PC-9 (cell line): ENCODE measurements around the gene DAGLB. TPM values are rescaled to one million over a fixed set of nuclear protein-coding genes. Genes with fewer than 3 reads are reported as not detected.
"Not testable (repeated sequence)": the region's sequence is repeated elsewhere in the genome, so short reads cannot be mapped to it uniquely, and the experiment has no call there.

Experiments used
- BruUV-seq: library from RNA; stranded (reverse); fragments of 400-500 nt; replicated peaks from 2 replicates; lab custom pipeline; 2021; lab: Mats Ljungman, UMichigan
- CTCF ChIA-PET: fragments of 300-600 bp; sonication (Branson Sonifier 250); formaldehyde crosslinking; loops from one replicate; lab custom pipeline; 2022; ENCODE audit warnings: antibody characterized with exemption; lab: Charles Lee
- POLR2A ChIA-PET: fragments of 300-600 bp; sonication (Branson Sonifier 250); formaldehyde crosslinking; loops from one replicate; lab custom pipeline; 2022; ENCODE audit warnings: antibody characterized with exemption; ENCODE audit not compliant: unreplicated experiment; lab: Charles Lee
- DNase-seq, 2 experiments: peaks; one replicate each; pipeline versions ENCODE4 v3.0.0 to v3.0.0-alpha.2; 2015 to 2022; ENCODE audit warnings: mixed read lengths in 1 of 2
- H2AFZ ChIP-seq: fragments of 200-600 bp; sonication (generic); 2 replicates; pipeline ENCODE4 v1.8.1; 2017; ENCODE audit warnings: antibody characterized with exemption
- H3F3A ChIP-seq: fragments of 200-600 bp; sonication (generic); 2 replicates; pipeline ENCODE4 v1.8.1; 2017; ENCODE audit warnings: antibody characterized with exemption, mild to moderate bottlenecking, low read depth; ENCODE audit not compliant: insufficient read depth
- H3K27ac ChIP-seq: fragments of 200-600 bp; sonication (generic); 2 replicates; pipeline ENCODE4 v1.6.1; 2016; ENCODE audit warnings: mixed run types
- H3K27me3 ChIP-seq: fragments of 200-600 bp; sonication (generic); 2 replicates; pipeline ENCODE4 v1.6.1; 2016; ENCODE audit warnings: low read depth, mixed run types; ENCODE audit not compliant: insufficient read depth
- H3K36me3 ChIP-seq: fragments of 200-600 bp; sonication (generic); 2 replicates; pipeline ENCODE4 v1.6.1; 2016; ENCODE audit warnings: low read depth, mixed run types
- H3K4me1 ChIP-seq: fragments of 200-600 bp; sonication (generic); replicated peaks from 2 replicates; pipeline ENCODE4 v1.6.1; 2016; ENCODE audit warnings: mixed run types; ENCODE audit not compliant: insufficient read depth
- H3K4me2 ChIP-seq: fragments of 200-600 bp; sonication (generic); 2 replicates; pipeline ENCODE4 v1.6.1; 2017; ENCODE audit warnings: mixed run types
- H3K4me3 ChIP-seq: fragments of 200-600 bp; sonication (generic); 2 replicates; pipeline ENCODE4 v1.6.1; 2016; ENCODE audit warnings: mixed run types
- H3K79me2 ChIP-seq: fragments of 200-600 bp; sonication (generic); 2 replicates; pipeline ENCODE4 v1.6.1; 2017; ENCODE audit warnings: low read depth, mixed run types
- H3K9me2 ChIP-seq: fragments of 200-600 bp; sonication (generic); 2 replicates; pipeline ENCODE4 v1.8.1; 2017; ENCODE audit warnings: mild to moderate bottlenecking; ENCODE audit not compliant: insufficient read depth
- H3K9me3 ChIP-seq: fragments of 200-600 bp; sonication (generic); 2 replicates; pipeline ENCODE4 v1.8.1; 2016; ENCODE audit warnings: low read depth; ENCODE audit not compliant: insufficient read depth
- H4K20me1 ChIP-seq: fragments of 200-600 bp; sonication (generic); 2 replicates; pipeline ENCODE4 v1.8.1; 2017; ENCODE audit not compliant: insufficient read depth
- CTCF ChIP-seq: fragments of 200-600 bp; sonication (generic); conservative IDR thresholded peaks from 2 replicates; pipeline ENCODE4 v1.6.1; 2017; ENCODE audit warnings: mixed run types, antibody characterized with exemption, mild to moderate bottlenecking, moderate library complexity
- EZH2 ChIP-seq: fragments of 200-600 bp; sonication (generic); IDR thresholded peaks from 2 replicates; pipeline ENCODE4 v1.8.0; 2017; ENCODE audit warnings: antibody characterized with exemption, low read depth
- intact Hi-C: fragments of 100-400 bp; cut with micrococcal nuclease; formaldehyde crosslinking; loops from one replicate; pipeline ENCODE4 v1.10.0; 2022; ENCODE audit not compliant: unreplicated experiment
- total RNA-seq: library from RNA; stranded (reverse); gene quantifications from 2 replicates; pipeline ENCODE4 v1.2.3, GENCODE V29; 2021

The DAGLB gene
- total RNA-seq, 1 experiment from 2014 or later = 46.7 TPM

- ChIA-PET POLR2A (interaction anchor here (0.6 kb wide), 1 partner anchor 15 kb away, joined by 3 read pairs; no protein-coding TSS in a partner anchor), CTCF (interaction anchor here (0.6 kb wide), 1 partner anchor 19 kb away, joined by 12 read pairs; no protein-coding TSS in a partner anchor)
- intact Hi-C loops = no loop called here
- Histone ChIP-seq H3K79me2 (no peaks in the 10 kb centered on the region), H3K9me2 (no peaks in the 10 kb centered on the region), H3K27me3 (no peaks in the 10 kb centered on the region), H3F3A (peaks cover 22% of the 10 kb centered on the region), H3K4me1 (peaks cover 14% of the 10 kb centered on the region), H4K20me1 (no peaks in the 10 kb centered on the region), H3K9me3 (no peaks in the 10 kb centered on the region), H2AFZ (no peak overlapping the region), H3K36me3 (no peaks in the 10 kb centered on the region), H3K4me2 (no peak overlapping the region), H3K27ac (no peak overlapping the region), H3K4me3 (no peak overlapping the region)
- BruUV-seq = no TSS peak
- TF ChIP-seq EZH2 (no peak), CTCF (no peak)
- DNase-seq = peak; percentile 29 to 90
Observed at GRCh38 chr7:6453734-6454133, 6.0 kb upstream of the DAGLB start.

- no peak overlapping the region for H3K27ac ChIP-seq
- peaks cover 39% of the 10 kb centered on the region for H3F3A ChIP-seq
- BruUV-seq = no TSS peak
- H3K4me1 ChIP-seq = peaks cover 22% of the 10 kb centered on the region
- H4K20me1 ChIP-seq = peaks cover 5% of the 10 kb centered on the region; the same call in 1 of the 2 replicates
- H3K9me3 ChIP-seq = no peaks in the 10 kb centered on the region
- H3K36me3 ChIP-seq = no peaks in the 10 kb centered on the region
- peaks cover 14% of the 10 kb centered on the region for H3K79me2 ChIP-seq
- CTCF ChIA-PET = no interaction called here
- intact Hi-C loops = no loop called here
- no peaks in the 10 kb centered on the region for H3K9me2 ChIP-seq
- H3K4me2 ChIP-seq = no peak overlapping the region
- H2AFZ ChIP-seq = no peak overlapping the region
- POLR2A ChIA-PET = no interaction called here
- H3K27me3 ChIP-seq = no peaks in the 10 kb centered on the region
- TF ChIP-seq EZH2 (no peak), CTCF (no peak)
- DNase-seq = no peak
- no peak overlapping the region for H3K4me3 ChIP-seq
Observed at GRCh38 chr7:6451224-6451705, 3.5 kb upstream of the DAGLB start.

- POLR2A ChIA-PET, CTCF ChIA-PET: not testable (repeated sequence)
Observed at GRCh38 chr7:6450591-6450990, 2.8 kb upstream of the DAGLB start.

GRCh38 chr7:6449884-6450283 lies 2.1 kb upstream of the DAGLB start:
- H3K4me3 ChIP-seq, H3K9me2 ChIP-seq, H3K9me3 ChIP-seq, H4K20me1 ChIP-seq, H2AFZ ChIP-seq, POLR2A ChIA-PET, BruUV-seq, H3K4me2 ChIP-seq, H3K27ac ChIP-seq, CTCF ChIA-PET, H3K27me3 ChIP-seq: not testable (repeated sequence)
- peaks cover 32% of the 10 kb centered on the region for H3K4me1 ChIP-seq
- intact Hi-C loops = loop anchor here (5.0 to 10.0 kb wide), 2 partner anchors 168 to 475 kb away; no protein-coding TSS in a partner anchor
- H3K36me3 ChIP-seq = peaks cover 11% of the 10 kb centered on the region
- peak in 1 of 2 experiments; percentile 40 for DNase-seq
- H3F3A ChIP-seq = peaks cover 50% of the 10 kb centered on the region
- H3K79me2 ChIP-seq = peaks cover 28% of the 10 kb centered on the region

More at GRCh38 chr7:6450591-6450990, 2.8 kb upstream of the DAGLB start:
- BruUV-seq, H2AFZ ChIP-seq, H3K4me2 ChIP-seq, H3K36me3 ChIP-seq, H3K4me3 ChIP-seq, H3K9me2 ChIP-seq, H3K9me3 ChIP-seq, intact Hi-C loops, DNase-seq, H4K20me1 ChIP-seq, H3K27ac ChIP-seq, H3K27me3 ChIP-seq: not testable (repeated sequence)
- H3K4me1 ChIP-seq = peaks cover 25% of the 10 kb centered on the region
- peaks cover 43% of the 10 kb centered on the region for H3F3A ChIP-seq
- H3K79me2 ChIP-seq = peaks cover 21% of the 10 kb centered on the region
